OCI-LY1 (cell line): Measurements from ENCODE around the gene CIC.

ENCODE experiments used
- CTCF ChIP-seq: fragments of 200-600 bp; sonication (generic), shearing (Covaris generic); IDR thresholded peaks from 2 replicates; pipeline ENCODE4 v1.5.1; 2017; ENCODE audit warnings: mild to moderate bottlenecking, antibody characterized with exemption, low read length, moderate library complexity, mixed read lengths
- EZH2 ChIP-seq: fragments of 200-600 bp; sonication (generic), shearing (Covaris generic); IDR thresholded peaks from 2 replicates; pipeline ENCODE4 v1.8.0; 2017; ENCODE audit warnings: borderline replicate concordance, mixed run types, mild to moderate bottlenecking, antibody characterized with exemption, low read length, moderate library complexity, mixed read lengths

DNA sequence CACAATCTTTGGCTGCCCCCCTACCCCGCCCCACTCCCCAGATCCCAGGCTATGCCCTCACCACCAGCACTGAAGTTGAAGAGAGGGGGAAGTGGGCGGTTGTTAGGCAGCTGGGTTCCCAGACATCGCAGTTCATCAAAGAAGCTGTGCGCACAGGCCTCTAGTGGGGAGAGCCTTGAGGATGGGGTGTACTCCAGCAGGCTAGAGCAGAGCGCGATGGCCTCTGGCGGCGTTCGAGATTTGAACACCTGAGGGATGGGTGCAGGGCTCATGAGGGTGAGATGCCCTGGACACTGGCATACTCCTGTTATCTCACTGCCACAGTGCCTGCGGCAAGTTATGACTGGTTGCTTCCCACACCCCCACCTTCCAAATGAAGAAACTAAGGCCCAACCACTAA lies 36.6 kb upstream of the CIC start:
- TF ChIP-seq CTCF (no peak), EZH2 (no peak)
